ENCODE data around the gene ANKRD23. TPM values are rescaled to one million over a fixed set of nuclear protein-coding genes. Genes with fewer than 3 reads are reported as not detected.

Gene ANKRD23
- total and polyA plus RNA-seq, 2 of the 13 experiments (the other 11 are each of a cell fraction or from before 2014, with no cell fraction given): 1.5 to 1.6 TPM

DNA sequence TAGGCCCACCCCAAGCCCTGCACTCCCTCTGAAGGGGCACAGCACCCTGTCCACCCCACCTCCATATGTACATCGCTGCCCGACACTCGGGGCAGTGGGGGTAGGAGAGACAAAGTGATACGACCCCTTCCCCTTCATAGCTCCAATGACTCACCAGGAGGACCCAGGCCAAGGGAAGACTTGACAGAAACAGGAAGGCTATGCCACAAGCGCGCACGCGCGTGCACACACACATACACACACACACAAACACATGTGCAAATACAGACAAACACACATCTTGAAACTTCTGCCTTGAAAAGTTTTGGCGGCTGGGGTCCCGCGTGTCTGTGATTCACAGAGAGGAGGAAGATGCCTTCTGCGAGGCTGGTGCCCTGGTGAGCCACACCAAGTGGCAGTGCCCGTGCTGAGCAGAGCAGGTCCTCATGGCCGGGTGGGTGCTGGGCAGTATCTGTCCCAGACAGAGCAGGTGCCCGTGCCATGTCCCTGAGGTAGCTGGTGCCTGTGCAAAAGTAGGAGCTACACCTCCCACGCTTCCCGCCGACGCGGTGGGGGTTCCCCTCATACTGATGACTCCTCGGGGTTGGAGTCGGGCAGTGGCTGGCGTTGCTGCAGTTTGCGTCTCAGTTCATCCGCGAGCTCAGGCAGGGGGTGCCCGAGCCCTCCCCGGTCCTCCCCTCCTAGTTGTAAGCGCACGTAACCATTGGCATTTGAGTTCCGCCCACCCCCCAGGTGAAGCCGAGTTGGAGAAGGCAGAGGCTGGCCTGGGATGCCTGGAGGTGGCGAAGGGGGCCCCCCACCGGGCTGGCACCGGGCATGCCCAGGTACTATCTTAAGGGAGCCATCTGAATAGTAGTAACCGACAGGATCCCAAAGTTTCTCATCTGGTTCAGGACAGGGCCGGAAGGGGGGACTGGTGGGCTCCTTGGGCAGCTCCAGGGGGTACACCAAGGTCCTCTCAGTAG lies 16.5 kb upstream of the ANKRD23 start:
- BruUV-seq (replicated peaks): no TSS peak
- WGBS (ENCODE audit: low lambda C conversion rate): 95% methylated on average over 38 of the region's 38 CpGs
- Histone ChIP-seq H4K20me1 (ENCODE audit: insufficient read depth, low read length) (no peaks in the 10 kb centered on the region), H3K4me3 (replicated peaks in 1 of 3; ENCODE audit: insufficient read depth in 1 of 3, low read depth in 2 of 3, low read length in 3 of 3) (no peak overlapping the region), H3K27ac (ENCODE audit: extremely low read length, insufficient read depth, low read length) (no peak overlapping the region), H3K36me3 (replicated peaks in 1 of 2; ENCODE audit: control insufficient read depth in 1 of 2, insufficient read depth in 2 of 2, low read length in 2 of 2) (peaks cover 28 to 46% of the 10 kb centered on the region in 2 experiments), H3K79me2 (ENCODE audit: insufficient read depth, low read length) (peaks cover 17% of the 10 kb centered on the region), H2AFZ (ENCODE audit: low read length) (no peak overlapping the region), H3K27me3 (ENCODE audit: control insufficient read depth in 1 of 2, insufficient read depth in 2 of 2, low read length in 2 of 2) (no peaks in the 10 kb centered on the region; a peak in 1 of 5 replicates), H3K9me3 (ENCODE audit: low read length) (no peaks in the 10 kb centered on the region), H3K4me1 (ENCODE audit: insufficient read depth, low read length) (peaks cover 56% of the 10 kb centered on the region), H3K9ac (ENCODE audit: insufficient read depth, low read depth, low read length) (no peak overlapping the region), H3K4me2 (ENCODE audit: low read depth, low read length) (no peak overlapping the region)
- ATAC-seq (no peak), FAIRE-seq (no peak), DNase-seq (ENCODE audit: low spot score) (no peak)
- ChIA-PET CTCF (ENCODE audit: low intra/inter-chr PET ratio, low total read pairs) (no interaction called here), POLR2A (interaction anchor here (1.0 to 6.1 kb wide), 3 partner anchors 8 to 42 kb away, joined by 3 to 152 read pairs (median 14); partner anchors contain the start of gene SEMA4C)
- in situ Hi-C loops (cut with HindIII; ENCODE audit: extremely low pct_ligation_motif_present, low pct_unique_long_range_greater_than_20kb) (no loop called here), intact Hi-C loops (cut with micrococcal nuclease; ENCODE audit: unreplicated experiment) (no loop called here)
- TF ChIP-seq NR1H2 (CRISPR knock-in tag; IDR thresholded peaks at IDR 0.05; ENCODE audit: borderline replicate concordance, low read depth): no peak
- TF ChIP-seq AHDC1 (CRISPR knock-in tag; IDR thresholded peaks at IDR 0.05; ENCODE audit: borderline replicate concordance): no peak
- no peak for TF ChIP-seq ZNF362 (CRISPR knock-in tag; IDR thresholded peaks at IDR 0.05; ENCODE audit: borderline replicate concordance)
- TF ChIP-seq ZIK1 (CRISPR knock-in tag; IDR thresholded peaks at IDR 0.05; ENCODE audit: borderline replicate concordance, low read depth): no peak
- TF ChIP-seq, protein P1, sequence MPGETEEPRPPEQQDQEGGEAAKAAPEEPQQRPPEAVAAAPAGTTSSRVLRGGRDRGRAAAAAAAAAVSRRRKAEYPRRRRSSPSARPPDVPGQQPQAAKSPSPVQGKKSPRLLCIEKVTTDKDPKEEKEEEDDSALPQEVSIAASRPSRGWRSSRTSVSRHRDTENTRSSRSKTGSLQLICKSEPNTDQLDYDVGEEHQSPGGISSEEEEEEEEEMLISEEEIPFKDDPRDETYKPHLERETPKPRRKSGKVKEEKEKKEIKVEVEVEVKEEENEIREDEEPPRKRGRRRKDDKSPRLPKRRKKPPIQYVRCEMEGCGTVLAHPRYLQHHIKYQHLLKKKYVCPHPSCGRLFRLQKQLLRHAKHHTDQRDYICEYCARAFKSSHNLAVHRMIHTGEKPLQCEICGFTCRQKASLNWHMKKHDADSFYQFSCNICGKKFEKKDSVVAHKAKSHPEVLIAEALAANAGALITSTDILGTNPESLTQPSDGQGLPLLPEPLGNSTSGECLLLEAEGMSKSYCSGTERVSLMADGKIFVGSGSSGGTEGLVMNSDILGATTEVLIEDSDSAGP (CRISPR knock-in tag; IDR thresholded peaks at IDR 0.05; ENCODE audit: borderline replicate concordance): 0 out of 2 replicates have a peak, but pooled peaks have one; percentile 3
- no peak for TF ChIP-seq ZNF562 (CRISPR knock-in tag; IDR thresholded peaks at IDR 0.05; ENCODE audit: borderline replicate concordance)
- TF ChIP-seq ASH2L (IDR thresholded peaks at IDR 0.05; ENCODE audit: insufficient read length, low read depth, low read length): no peak
- no peak for TF ChIP-seq MXI1 (IDR thresholded peaks at IDR 0.05; ENCODE audit: borderline replicate concordance, low read depth, low read length)
- no peak for TF ChIP-seq SPEN (CRISPR knock-in tag; IDR thresholded peaks at IDR 0.05; ENCODE audit: low read depth)
- TF ChIP-seq ZNF317 (CRISPR knock-in tag; IDR thresholded peaks at IDR 0.05): no peak

Measured in HepG2 (cell line).